ENCODE results near the gene NPM3. TPM values are rescaled to one million over a fixed set of nuclear protein-coding genes. Genes with fewer than 3 reads are reported as not detected.

Gene NPM3
- total RNA-seq, 1 donor from 2014 or later: 158 TPM

GRCh38 chr10:101744267-101744666 lies 39.0 kb downstream of the NPM3 start:
- H3K36me3 ChIP-seq (ENCODE audit: control insufficient read depth, insufficient read depth, low read length): no peaks in the 10 kb centered on the region
- DNase-seq (ENCODE audit: low read depth) (no peak), FAIRE-seq (no peak)
- peaks cover 5% of the 10 kb centered on the region for H3K27me3 ChIP-seq (ENCODE audit: control insufficient read depth, insufficient read depth, low read length)
- no peak overlapping the region for H3K4me3 ChIP-seq (ENCODE audit: low read depth, low read length)
- TF ChIP-seq CTCF (IDR thresholded peaks at IDR 0.05; ENCODE audit: insufficient read depth, low read length, severe bottlenecking): no peak

GRCh38 chr10:101741938-101742337 lies 41.3 kb downstream of the NPM3 start:
- Histone ChIP-seq H3K4me3 (ENCODE audit: low read depth, low read length) (no peak overlapping the region), H3K27me3 (ENCODE audit: control insufficient read depth, insufficient read depth, low read length) (peaks cover 1% of the 10 kb centered on the region), H3K36me3 (ENCODE audit: control insufficient read depth, insufficient read depth, low read length) (no peaks in the 10 kb centered on the region)
- TF ChIP-seq CTCF (IDR thresholded peaks at IDR 0.05; ENCODE audit: insufficient read depth, low read length, severe bottlenecking): no peak
- no peak for FAIRE-seq
- no peak for DNase-seq (ENCODE audit: low read depth)

- TF ChIP-seq CTCF (IDR thresholded peaks at IDR 0.05; ENCODE audit: insufficient read depth, low read length, severe bottlenecking): no peak
- Histone ChIP-seq H3K36me3 (ENCODE audit: control insufficient read depth, insufficient read depth, low read length) (no peaks in the 10 kb centered on the region), H3K27me3 (ENCODE audit: control insufficient read depth, insufficient read depth, low read length) (peaks cover 1% of the 10 kb centered on the region), H3K4me3 (ENCODE audit: low read depth, low read length) (no peak overlapping the region)
- DNase-seq (ENCODE audit: low read depth) (no peak), FAIRE-seq (no peak)
These were observed 46.6 kb downstream of the NPM3 start for GRCh38 chr10:101736666-101737065.

GRCh38 chr10:101732096-101732495 lies 51.1 kb downstream of the NPM3 start:
- Histone ChIP-seq H3K4me3 (ENCODE audit: low read depth, low read length) (no peak overlapping the region), H3K27me3 (ENCODE audit: control insufficient read depth, insufficient read depth, low read length) (peaks cover 1% of the 10 kb centered on the region), H3K36me3 (ENCODE audit: control insufficient read depth, insufficient read depth, low read length) (no peaks in the 10 kb centered on the region)
- TF ChIP-seq CTCF (IDR thresholded peaks at IDR 0.05; ENCODE audit: insufficient read depth, low read length, severe bottlenecking): no peak
- DNase-seq (ENCODE audit: low read depth): no peak
- no peak for FAIRE-seq

Other genes starting within 250 kb of the NPM3 start
- 8.6 and 8.7 TPM in 2 replicates for gene POLL, start 195.2 kb downstream of the NPM3 start, total RNA-seq
- gene DPCD, start 195.1 kb downstream of the NPM3 start, total RNA-seq: 27.7 and 38.2 TPM in 2 replicates
- 49.5 and 72.6 TPM in 2 replicates for gene FBXW4, start 88.3 kb downstream of the NPM3 start, total RNA-seq
- 0.26 and 0.38 TPM in 2 replicates for gene FGF8, start 7.3 kb downstream of the NPM3 start, total RNA-seq
- 96.4 and 176 TPM in 2 replicates for gene OGA, start 35.0 kb upstream of the NPM3 start, total RNA-seq
- 0.51 TPM in 1 of 2 replicates, not detected in the other for gene KCNIP2, start 60.4 kb upstream of the NPM3 start, total RNA-seq

All from bronchial epithelial cell (primary cell).